GM19240 (cell line): ENCODE results near the gene ARFGAP3.

Source experiments
- DNase-seq: peaks from one replicate; pipeline ENCODE4 v3.0.0; 2011; ENCODE audit warnings: low spot score; ENCODE audit not compliant: insufficient read length

ARFGAP3 gene

GRCh38 chr22:42884616-42885375 is 27.7 kb upstream of the ARFGAP3 start:
- no peak for DNase-seq

- no peak for DNase-seq
These were observed 26.9 kb upstream of the ARFGAP3 start for GRCh38 chr22:42883970-42884369.

- no peak for DNase-seq
These were observed 26.0 kb upstream of the ARFGAP3 start for GRCh38 chr22:42883121-42883520.

DNA sequence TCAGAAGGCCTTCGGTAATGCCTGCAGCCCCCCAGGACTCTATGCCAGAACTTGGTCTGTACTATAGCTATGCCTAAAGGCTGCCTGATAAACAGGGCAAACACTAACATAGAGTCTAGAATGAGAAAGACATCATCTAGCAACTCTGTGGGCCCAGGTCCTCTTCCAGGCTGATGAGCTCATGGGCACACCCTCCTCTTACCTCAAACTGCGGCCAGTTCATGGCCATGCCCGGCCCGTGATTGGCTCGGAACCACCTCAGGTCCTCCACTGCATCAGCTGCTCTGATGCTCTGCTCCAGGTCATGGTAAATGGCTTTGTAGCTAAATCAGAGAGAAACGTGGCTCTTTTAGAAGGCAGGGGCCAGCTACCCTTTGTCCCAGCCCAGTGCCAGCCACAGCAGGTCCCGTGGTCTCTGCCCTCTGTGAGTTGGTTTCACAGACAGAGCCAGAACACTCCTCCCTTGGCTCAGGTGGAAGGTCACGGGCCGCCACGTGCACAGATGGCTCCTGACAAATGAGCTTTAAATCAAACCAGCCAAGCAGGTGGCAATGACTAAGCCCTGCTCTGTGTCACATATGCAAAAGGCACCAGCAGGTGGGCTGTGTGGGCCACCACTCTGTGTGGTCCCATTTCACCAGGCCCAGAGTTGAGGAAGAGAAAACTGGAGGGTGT is 25.0 kb upstream of the ARFGAP3 start:
- no peak for DNase-seq

DNA sequence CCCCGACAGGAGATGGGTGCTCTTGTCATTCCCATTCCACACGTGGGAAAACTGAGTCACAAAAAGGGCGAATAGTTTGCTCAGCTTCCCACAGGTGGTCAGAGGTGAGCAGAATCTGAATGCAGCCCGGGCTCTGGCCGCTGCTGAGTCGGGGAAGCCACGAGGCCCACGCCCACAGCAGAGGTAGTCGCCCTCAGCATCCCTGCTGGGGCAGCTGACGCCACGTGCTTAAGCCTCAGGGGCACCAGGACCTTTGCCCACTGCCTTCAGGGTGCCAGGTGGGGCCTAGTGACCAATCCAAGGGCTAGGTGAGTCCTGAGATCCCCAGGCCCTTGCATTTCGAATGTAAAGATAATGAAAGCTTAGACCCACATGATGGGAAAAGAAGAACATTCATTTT is 24.2 kb upstream of the ARFGAP3 start:
- no peak for DNase-seq

DNA sequence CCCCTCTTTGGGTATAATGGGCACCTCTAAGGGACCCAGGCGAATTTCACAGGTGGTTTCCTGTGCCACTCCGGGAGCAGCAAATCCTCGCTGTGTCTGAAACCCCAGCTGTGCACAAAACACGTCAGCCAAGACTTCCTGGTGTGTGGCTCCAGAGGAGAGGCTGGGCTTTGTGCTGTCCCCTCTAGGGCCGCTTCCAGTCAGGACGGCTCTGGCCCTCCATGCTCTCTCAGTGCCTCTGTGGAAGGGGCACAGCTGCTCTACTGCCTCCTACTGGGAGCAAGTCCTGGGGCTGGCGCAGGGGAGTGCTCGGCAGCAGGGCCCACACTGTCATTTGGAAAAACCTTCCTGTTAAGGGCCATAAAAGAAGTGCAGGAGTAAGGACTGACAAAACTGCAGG is 23.7 kb upstream of the ARFGAP3 start:
- DNase-seq, result no peak

GRCh38 chr22:42879371-42880021 is 22.4 kb upstream of the ARFGAP3 start:
- no peak for DNase-seq

DNA sequence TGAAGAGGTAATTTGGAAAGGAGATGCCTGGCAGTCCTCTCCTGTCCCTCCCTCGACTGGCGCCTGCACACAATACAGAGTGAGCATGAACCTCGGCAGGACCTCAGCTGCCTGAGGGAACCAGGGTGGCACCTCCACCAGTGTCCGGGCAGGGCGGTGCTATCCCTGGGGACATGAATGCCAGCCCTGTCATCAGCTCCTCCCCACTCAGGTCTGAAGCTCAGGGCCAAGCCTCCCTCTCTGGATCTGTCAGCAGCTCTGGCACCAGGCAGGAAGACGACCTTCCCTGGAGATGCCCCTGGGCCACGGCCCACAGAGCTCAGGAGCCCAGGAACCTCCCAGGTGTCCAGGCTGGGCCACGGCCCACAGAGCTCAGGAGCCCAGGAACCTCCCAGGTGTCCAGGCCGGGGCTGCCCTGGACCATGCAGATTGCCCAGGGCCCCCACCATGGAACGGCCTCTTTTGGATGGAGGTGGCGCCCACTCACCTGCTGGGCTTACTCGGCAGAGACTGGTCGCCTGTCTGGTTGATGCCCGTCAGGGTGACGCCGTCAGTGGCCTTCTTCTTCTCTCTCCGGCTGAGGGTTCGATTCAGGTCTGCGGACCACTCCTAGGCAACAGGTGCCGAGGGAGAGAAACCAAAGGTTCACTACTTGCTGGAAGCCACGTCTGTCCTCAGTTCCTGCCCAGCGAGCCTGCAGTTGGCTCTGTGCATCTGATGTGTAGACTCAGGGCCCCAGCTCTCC is 21.7 kb upstream of the ARFGAP3 start:
- DNase-seq, result no peak

GRCh38 chr22:42877597-42878340 is 20.7 kb upstream of the ARFGAP3 start:
- no peak for DNase-seq

DNA sequence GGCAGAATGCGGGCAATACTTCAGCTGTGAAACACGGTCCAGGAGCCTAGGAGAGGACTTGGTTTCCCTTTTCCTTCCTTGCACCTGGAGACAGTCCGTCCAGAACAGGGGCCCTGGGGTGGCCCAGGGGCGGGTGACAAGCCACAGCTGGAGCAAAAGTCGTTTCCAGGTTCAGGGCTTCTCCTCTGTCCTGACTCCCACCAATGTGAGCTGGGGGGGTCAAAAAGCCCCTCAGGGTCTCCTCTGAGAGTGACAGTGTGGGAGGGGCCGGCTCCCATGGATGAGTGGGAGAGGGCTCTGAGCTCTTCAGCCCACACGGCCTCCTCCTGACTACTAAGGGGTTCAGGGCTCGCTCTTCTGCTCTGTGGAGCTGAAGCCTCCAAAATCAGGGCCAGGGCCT is 20.1 kb upstream of the ARFGAP3 start:
- DNase-seq, result no peak

GRCh38 chr22:42876041-42876440 is 19.0 kb upstream of the ARFGAP3 start:
- no peak for DNase-seq

- DNase-seq, result no peak
These were observed 16.9 kb upstream of the ARFGAP3 start for GRCh38 chr22:42874010-42874409.

DNA sequence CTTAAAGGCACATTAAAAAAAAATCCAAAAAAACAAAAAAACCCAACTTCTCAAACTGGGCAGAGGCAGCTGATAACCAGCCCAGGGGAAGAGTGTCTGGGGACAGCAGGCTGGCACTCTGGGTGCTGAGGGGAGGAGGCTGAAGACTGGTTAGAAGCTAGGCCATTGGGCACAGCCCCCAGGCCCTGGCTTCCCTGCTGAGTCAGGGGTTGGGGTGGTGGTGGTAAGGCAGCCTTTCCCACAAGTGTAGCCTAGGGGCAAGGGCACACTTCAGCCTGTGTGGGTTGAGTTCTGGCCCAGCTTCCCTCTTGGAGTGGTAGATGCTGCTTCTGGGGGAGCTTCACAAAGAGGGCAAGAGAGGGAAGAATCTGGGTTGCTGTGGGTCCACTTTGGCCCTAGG is 16.3 kb upstream of the ARFGAP3 start:
- DNase-seq, result no peak

DNA sequence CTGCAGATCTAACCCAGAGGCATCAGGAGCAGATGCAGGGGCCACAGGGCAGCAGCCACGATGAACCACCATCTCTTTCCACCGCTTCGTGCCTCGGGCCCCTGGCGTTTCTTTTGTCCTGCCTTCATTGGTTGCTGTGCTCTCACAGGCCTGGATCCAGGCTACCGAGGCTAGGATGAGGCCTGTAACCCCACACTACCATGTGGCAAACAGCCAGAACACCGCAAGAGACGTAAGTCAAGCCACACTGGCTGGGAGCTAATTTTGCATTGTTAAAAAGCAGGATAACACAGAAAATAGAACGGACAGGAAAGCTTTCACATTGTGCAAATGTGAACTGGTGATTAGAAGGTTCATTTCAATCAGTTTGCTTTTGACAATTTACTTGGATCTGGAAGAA is 15.7 kb upstream of the ARFGAP3 start:
- no peak for DNase-seq

- no peak for DNase-seq
These were observed 14.3 kb upstream of the ARFGAP3 start for GRCh38 chr22:42871146-42872050.

DNA sequence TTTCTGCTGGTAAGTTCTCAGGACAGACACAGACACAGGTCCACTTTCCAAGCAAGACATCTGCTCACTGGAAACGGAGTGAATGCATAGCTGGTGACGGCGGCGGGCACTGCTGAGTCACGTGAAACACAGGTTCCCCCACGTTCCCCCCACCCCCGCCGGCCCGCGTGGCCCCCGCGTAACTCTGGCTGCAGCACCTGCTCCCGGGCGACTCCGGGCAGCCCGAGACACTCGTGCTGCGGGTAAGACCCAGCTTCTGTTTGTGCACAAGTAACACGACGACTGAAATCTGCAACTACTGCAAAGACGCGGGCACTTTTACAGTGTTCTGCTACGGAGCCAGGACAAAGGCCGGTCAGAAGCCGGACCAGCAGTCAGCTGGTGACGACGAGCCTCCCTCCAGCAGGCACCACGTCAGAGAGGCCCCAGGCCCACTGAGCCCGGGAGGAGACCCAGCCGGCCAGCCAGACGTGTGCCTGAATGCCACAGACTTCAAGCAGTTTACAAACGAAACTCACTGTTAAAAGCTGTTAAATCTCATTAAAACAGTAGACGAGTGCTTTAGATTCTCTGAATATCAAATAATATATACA is 12.9 kb upstream of the ARFGAP3 start:
- no peak for DNase-seq

DNA sequence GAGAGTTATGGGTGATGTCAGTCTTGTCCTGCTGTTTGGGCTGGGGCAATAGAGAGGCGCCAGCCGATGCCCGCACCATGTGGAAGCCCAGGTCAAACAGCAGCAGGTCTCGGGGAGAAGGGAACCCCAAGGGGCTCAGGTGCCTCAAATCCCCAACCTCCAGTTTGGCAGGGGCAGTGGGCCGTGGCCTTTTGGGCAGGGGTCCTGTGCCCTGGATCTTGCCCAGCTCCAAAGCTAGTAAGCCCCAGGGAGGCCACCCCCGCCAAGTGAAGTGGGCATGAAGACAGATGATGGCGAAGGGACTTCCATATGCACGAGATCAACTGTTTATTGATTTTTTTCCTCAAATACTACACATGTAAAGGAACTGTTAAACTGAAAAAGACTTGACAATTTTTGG is 12.4 kb upstream of the ARFGAP3 start:
- no peak for DNase-seq

GRCh38 chr22:42868751-42869251 is 11.7 kb upstream of the ARFGAP3 start:
- no peak for DNase-seq

- no peak for DNase-seq
These were observed 9.0 kb upstream of the ARFGAP3 start for GRCh38 chr22:42866100-42866499.

- no peak for DNase-seq
These were observed 8.5 kb upstream of the ARFGAP3 start for GRCh38 chr22:42865536-42865935.
